H9 (cell line): ENCODE data around the gene PCDHGA10. TPM values are rescaled to one million over a fixed set of nuclear protein-coding genes. Genes with fewer than 3 reads are reported as not detected.
"Not testable (repeated sequence)": the region's sequence is repeated elsewhere in the genome, so short reads cannot be mapped to it uniquely, and the experiment has no call there.

Source experiments
- DNase-seq: peaks from one replicate; pipeline ENCODE4 v3.0.0-alpha.2; 2017
- H2AFZ ChIP-seq: one replicate; pipeline ENCODE4 v1.6.1; 2013; ENCODE audit warnings: mild to moderate bottlenecking, low read length, control low read depth, moderate library complexity
- H2AK5ac ChIP-seq: 2 replicates; pipeline ENCODE4 v1.6.1; 2013; ENCODE audit warnings: low read length, control low read depth, mixed read lengths; ENCODE audit not compliant: insufficient read length
- H2BK120ac ChIP-seq: one replicate; pipeline ENCODE4 v1.6.1; 2013; ENCODE audit warnings: low read depth, mild to moderate bottlenecking, low read length, control low read depth, inconsistent platforms; ENCODE audit not compliant: poor library complexity, severe bottlenecking
- H2BK12ac ChIP-seq: 2 replicates; pipeline ENCODE4 v1.6.1; 2013; ENCODE audit warnings: low read length, control low read depth, mixed read lengths, low read depth; ENCODE audit not compliant: insufficient read length
- H2BK15ac ChIP-seq: 2 replicates; pipeline ENCODE4 v1.6.1; 2013; ENCODE audit warnings: low read depth, low read length, control low read depth
- H2BK20ac ChIP-seq: one replicate; pipeline ENCODE4 v1.6.1; 2013; ENCODE audit warnings: low read depth, mild to moderate bottlenecking, low read length, control low read depth, inconsistent platforms; ENCODE audit not compliant: poor library complexity, severe bottlenecking
- H2BK5ac ChIP-seq: 2 replicates; pipeline ENCODE4 v1.6.1; 2013; ENCODE audit warnings: low read length, control low read depth, mixed read lengths; ENCODE audit not compliant: insufficient read length
- H3K14ac ChIP-seq: 2 replicates; pipeline ENCODE4 v1.6.1; 2013; ENCODE audit warnings: low read length, control low read depth; ENCODE audit not compliant: insufficient read depth
- H3K18ac ChIP-seq: 2 replicates; pipeline ENCODE4 v1.6.1; 2013; ENCODE audit warnings: low read depth, mild to moderate bottlenecking, mixed read lengths, low read length, control low read depth; ENCODE audit not compliant: insufficient read length
- H3K23ac ChIP-seq: 2 replicates; pipeline ENCODE4 v1.6.1; 2013; ENCODE audit warnings: low read length, control low read depth, mixed read lengths, low read depth; ENCODE audit not compliant: insufficient read length
- H3K23me2 ChIP-seq: 2 replicates; pipeline ENCODE4 v1.6.1; 2013; ENCODE audit warnings: low read depth, mild to moderate bottlenecking, mixed read lengths, low read length, control low read depth; ENCODE audit not compliant: insufficient read length, poor library complexity, severe bottlenecking
- H3K27ac ChIP-seq: 2 replicates; pipeline ENCODE4 v1.5.1; 2013; ENCODE audit warnings: low read length, control low read depth, mixed read lengths, low read depth; ENCODE audit not compliant: insufficient read length
- H3K27me3 ChIP-seq: 2 replicates; pipeline ENCODE4 v1.6.1; 2013; ENCODE audit warnings: low read length, control low read depth, inconsistent platforms; ENCODE audit not compliant: insufficient read depth
- H3K4ac ChIP-seq: 2 replicates; pipeline ENCODE4 v1.6.1; 2013; ENCODE audit warnings: low read depth, mild to moderate bottlenecking, control low read depth, inconsistent platforms, low read length, moderate library complexity
- H3K4me1 ChIP-seq: 2 replicates; pipeline ENCODE4 v1.6.1; 2013; ENCODE audit warnings: low read length, control low read depth, inconsistent platforms; ENCODE audit not compliant: insufficient read depth
- H3K4me2 ChIP-seq: 2 replicates; pipeline ENCODE4 v1.6.1; 2013; ENCODE audit warnings: low read length, control low read depth, mixed read lengths; ENCODE audit not compliant: insufficient read length, insufficient read depth
- H3K56ac ChIP-seq: 2 replicates; pipeline ENCODE4 v1.6.1; 2013; ENCODE audit warnings: low read depth, mild to moderate bottlenecking, mixed read lengths, low read length, control low read depth; ENCODE audit not compliant: insufficient read length
- H3K79me1 ChIP-seq: 2 replicates; pipeline ENCODE4 v1.6.1; 2013; ENCODE audit warnings: low read depth, mild to moderate bottlenecking, moderate library complexity, low read length, control low read depth, inconsistent platforms; ENCODE audit not compliant: insufficient read depth, poor library complexity, severe bottlenecking
- H3K79me2 ChIP-seq: 2 replicates; pipeline ENCODE4 v1.6.1; 2013; ENCODE audit warnings: low read length, control low read depth, inconsistent platforms; ENCODE audit not compliant: insufficient read depth
- H3K9ac ChIP-seq: 2 replicates; pipeline ENCODE4 v1.6.1; 2013; ENCODE audit warnings: low read length, control low read depth, mixed read lengths; ENCODE audit not compliant: insufficient read length; ENCODE audit errors: extremely low read depth
- H3K9me3 ChIP-seq: one replicate; pipeline ENCODE4 v1.6.1; 2013; ENCODE audit warnings: low read depth, low read length, inconsistent platforms; ENCODE audit not compliant: control insufficient read depth
- H3T11ph ChIP-seq: one replicate; pipeline ENCODE4 v1.6.1; 2013; ENCODE audit warnings: mild to moderate bottlenecking, low read length, control low read depth, inconsistent platforms
- H4K20me1 ChIP-seq: one replicate; pipeline ENCODE4 v1.6.1; 2013; ENCODE audit not compliant: control insufficient read depth, insufficient read length, insufficient read depth
- H4K5ac ChIP-seq: 2 replicates; pipeline ENCODE4 v1.6.1; 2013; ENCODE audit warnings: low read depth, mild to moderate bottlenecking, mixed read lengths, low read length, control low read depth; ENCODE audit not compliant: insufficient read length
- H4K8ac ChIP-seq: replicated peaks from 2 replicates; pipeline ENCODE4 v1.6.1; 2013; ENCODE audit warnings: low read length, control low read depth, mixed read lengths, low read depth; ENCODE audit not compliant: insufficient read length
- H4K91ac ChIP-seq: 2 replicates; pipeline ENCODE4 v1.6.1; 2013; ENCODE audit warnings: low read depth, mild to moderate bottlenecking, moderate library complexity, mixed read lengths, low read length, control low read depth; ENCODE audit not compliant: insufficient read length
- H3K27ac Mint-ChIP-seq, 3 experiments: 2 replicates in 2 of 3; 3 replicates in 1 of 3; pipeline ENCODE4 v1.8.0; 2020 to 2021; ENCODE audit warnings: mixed read lengths in 3 of 3, mild to moderate bottlenecking in 1 of 3, moderate library complexity in 1 of 3
- H3K27me3 Mint-ChIP-seq: 2 replicates; pipeline ENCODE4 v1.8.0; 2021; ENCODE audit warnings: low read depth, mild to moderate bottlenecking, moderate library complexity, mixed read lengths
- H3K36me3 Mint-ChIP-seq, 3 experiments: 2 replicates in 2 of 3; 3 replicates in 1 of 3; pipeline ENCODE4 v1.8.0; 2020 to 2021; ENCODE audit warnings: low read depth in 3 of 3, mixed read lengths in 3 of 3; ENCODE audit not compliant: insufficient read depth in 1 of 3
- H3K4me1 Mint-ChIP-seq, 2 experiments: 2 replicates each; pipeline ENCODE4 v1.8.0; 2020; ENCODE audit warnings: mixed read lengths in 2 of 2
- H3K4me3 Mint-ChIP-seq, 2 experiments: 2 replicates in 1 of 2; 3 replicates in 1 of 2; pipeline ENCODE4 v1.8.0; 2020 to 2021; ENCODE audit warnings: mild to moderate bottlenecking in 2 of 2, mixed read lengths in 2 of 2, moderate library complexity in 1 of 2
- H3K9me3 Mint-ChIP-seq, 2 experiments: 2 replicates in 1 of 2; 3 replicates in 1 of 2; pipeline ENCODE4 v1.8.0; 2020; ENCODE audit warnings: mild to moderate bottlenecking in 2 of 2, mixed read lengths in 2 of 2, moderate library complexity in 1 of 2
- WGBS: extraction: QIAGEN DNeasy Blood & Tissue Kit; methylation state at CpG from one replicate; pipeline ENCODE4 v1.1.7; 2013; ENCODE audit warnings: missing lambda C conversion rate, low lambda C conversion rate, mixed read lengths; ENCODE audit not compliant: insufficient read length; ENCODE audit errors: extremely low coverage; 5-methylcytosine and 5-hydroxymethylcytosine counted together
- total RNA-seq: library from RNA; stranded (reverse); gene quantifications from 2 replicates; pipeline ENCODE4 v1.2.1, GENCODE V29; 2021

Gene PCDHGA10
- total RNA-seq, 1 experiment from 2014 or later = 15.1 TPM

GRCh38 chr5:141415275-141415618, 2.5 kb downstream of the PCDHGA10 start:
- H3K4ac ChIP-seq, H3K27ac Mint-ChIP-seq, H4K91ac ChIP-seq, H3K79me2 ChIP-seq, H3K27me3 ChIP-seq, H2AFZ ChIP-seq, H3K56ac ChIP-seq, H2BK120ac ChIP-seq, H4K8ac ChIP-seq, H3K4me1 ChIP-seq, H2BK20ac ChIP-seq, H3K14ac ChIP-seq, H2AK5ac ChIP-seq, H2BK5ac ChIP-seq, H3K9ac ChIP-seq, H2BK12ac ChIP-seq, H2BK15ac ChIP-seq, H4K5ac ChIP-seq, H3K79me1 ChIP-seq, H3K23ac ChIP-seq, H3K27ac ChIP-seq, H3K4me3 Mint-ChIP-seq, H3T11ph ChIP-seq, H3K18ac ChIP-seq, H3K4me2 ChIP-seq, H3K23me2 ChIP-seq, H4K20me1 ChIP-seq, DNase-seq: not testable (repeated sequence)
- H3K9me3 ChIP-seq = peaks cover 13% of the 10 kb centered on the region
- WGBS = no CpG with 5 or more reads among the region's 24 CpGs
- Mint-ChIP-seq H3K4me1 (peaks cover 9 to 18% of the 10 kb centered on the region in 2 experiments), H3K9me3 (peaks cover 46 to 55% of the 10 kb centered on the region in 2 experiments), H3K36me3 (peaks cover 42 to 62% (median 43%) of the 10 kb centered on the region in 3 experiments), H3K27me3 (peaks cover 20% of the 10 kb centered on the region)
